Mesenchymal stem cell (in vitro differentiated cells and primary cell): ENCODE measurements around the gene BORCS5.
"Not testable (repeated sequence)": the region's sequence is repeated elsewhere in the genome, so short reads cannot be mapped to it uniquely, and the experiment has no call there.

ENCODE experiments used
- DNase-seq: peaks from one replicate; pipeline ENCODE4 v3.0.0-alpha.2; 2013
- H2AFZ ChIP-seq: one replicate; pipeline ENCODE4 v1.6.1; 2013; ENCODE audit warnings: low read depth, mild to moderate bottlenecking, control low read depth, inconsistent platforms, low read length, moderate library complexity
- H2AK5ac ChIP-seq: 2 replicates; pipeline ENCODE4 v1.6.1; 2013; ENCODE audit warnings: low read length, moderate library complexity, mild to moderate bottlenecking, inconsistent platforms; ENCODE audit not compliant: severe bottlenecking
- H2BK120ac ChIP-seq: one replicate; pipeline ENCODE4 v1.6.1; 2013; ENCODE audit warnings: low read depth, mild to moderate bottlenecking, inconsistent platforms, low read length, moderate library complexity
- H2BK12ac ChIP-seq, 2 experiments: one replicate each; pipeline ENCODE4 v1.6.1; 2013; ENCODE audit warnings: inconsistent platforms in 2 of 2, low read length in 2 of 2, mild to moderate bottlenecking in 2 of 2, moderate library complexity in 2 of 2, control low read depth in 1 of 2
- H2BK15ac ChIP-seq: one replicate; pipeline ENCODE4 v1.6.1; 2013; ENCODE audit warnings: mild to moderate bottlenecking, low read depth, inconsistent platforms; ENCODE audit not compliant: poor library complexity, severe bottlenecking
- H2BK5ac ChIP-seq: 2 replicates; pipeline ENCODE4 v1.6.1; 2013; ENCODE audit warnings: low read depth, mild to moderate bottlenecking, low read length, control low read depth, inconsistent platforms; ENCODE audit not compliant: poor library complexity, severe bottlenecking
- H3K14ac ChIP-seq, 2 experiments: one replicate each; pipeline ENCODE4 v1.6.1; 2013; ENCODE audit warnings: inconsistent platforms in 2 of 2, low read length in 2 of 2, control low read depth in 1 of 2, mild to moderate bottlenecking in 1 of 2, moderate library complexity in 1 of 2
- H3K18ac ChIP-seq, 2 experiments: one replicate each; pipeline ENCODE4 v1.6.1; 2013; ENCODE audit warnings: inconsistent platforms in 2 of 2, low read length in 2 of 2, control low read depth in 1 of 2, low read depth in 1 of 2, mild to moderate bottlenecking in 1 of 2
- H3K23ac ChIP-seq, 2 experiments: one replicate each; pipeline ENCODE4 v1.6.1; 2013; ENCODE audit warnings: inconsistent platforms in 2 of 2, low read length in 2 of 2, mild to moderate bottlenecking in 2 of 2, moderate library complexity in 2 of 2, control low read depth in 1 of 2
- H3K27ac ChIP-seq: 2 replicates; pipeline ENCODE4 v1.5.1; 2013; ENCODE audit warnings: mild to moderate bottlenecking, moderate library complexity, low read length, control low read depth, inconsistent platforms; ENCODE audit not compliant: poor library complexity, severe bottlenecking
- H3K27me3 ChIP-seq, 2 experiments: 2 replicates each; pipeline versions ENCODE4 v1.6.1 to v1.7.0; 2013; ENCODE audit warnings: low read length in 2 of 2, mild to moderate bottlenecking in 2 of 2, moderate library complexity in 2 of 2, control low read depth in 1 of 2, inconsistent platforms in 1 of 2; ENCODE audit not compliant: control insufficient read depth in 1 of 2, insufficient read depth in 1 of 2
- H3K36me3 ChIP-seq, 2 experiments: 2 replicates each; pipeline versions ENCODE4 v1.6.1 to v1.7.0; 2013; ENCODE audit warnings: low read length in 2 of 2, control low read depth in 1 of 2, inconsistent platforms in 1 of 2, low read depth in 1 of 2, mild to moderate bottlenecking in 1 of 2; ENCODE audit not compliant: insufficient read depth in 2 of 2, control insufficient read depth in 1 of 2
- H3K4ac ChIP-seq, 2 experiments: one replicate each; pipeline ENCODE4 v1.6.1; 2013; ENCODE audit warnings: inconsistent platforms in 2 of 2, low read length in 2 of 2, mild to moderate bottlenecking in 2 of 2, moderate library complexity in 2 of 2, control low read depth in 1 of 2, low read depth in 1 of 2
- H3K4me1 ChIP-seq: 2 replicates; pipeline ENCODE4 v1.6.1; 2013; ENCODE audit warnings: low read depth, low read length, control low read depth; ENCODE audit not compliant: control insufficient read depth, insufficient read depth
- H3K4me2 ChIP-seq: 2 replicates; pipeline ENCODE4 v1.6.1; 2013; ENCODE audit warnings: low read length, mild to moderate bottlenecking, inconsistent platforms; ENCODE audit not compliant: poor library complexity, severe bottlenecking
- H3K4me3 ChIP-seq, 2 experiments: 2 replicates each; pipeline versions ENCODE4 v1.5.1 to v1.7.0; 2013; ENCODE audit warnings: low read length in 2 of 2, mild to moderate bottlenecking in 2 of 2, control low read depth in 1 of 2, low read depth in 1 of 2; ENCODE audit not compliant: insufficient read depth in 1 of 2
- H3K79me1 ChIP-seq: replicated peaks from 2 replicates; pipeline ENCODE4 v1.6.1; 2013; ENCODE audit warnings: mild to moderate bottlenecking, control low read depth, low read length, inconsistent platforms; ENCODE audit not compliant: poor library complexity, severe bottlenecking
- H3K9ac ChIP-seq: 2 replicates; pipeline ENCODE4 v1.7.0; 2013; ENCODE audit warnings: mild to moderate bottlenecking, low read length, moderate library complexity
- H3K9me3 ChIP-seq: 2 replicates; pipeline ENCODE4 v1.7.0; 2013; ENCODE audit warnings: mild to moderate bottlenecking, low read length; ENCODE audit not compliant: control insufficient read depth
- H4K8ac ChIP-seq: one replicate; pipeline ENCODE4 v1.6.1; 2013; ENCODE audit warnings: inconsistent platforms, mild to moderate bottlenecking, low read length, moderate library complexity
- H4K91ac ChIP-seq: one replicate; pipeline ENCODE4 v1.6.1; 2013; ENCODE audit warnings: mild to moderate bottlenecking, low read length, inconsistent platforms
- WGBS: methylation state at CpG from one replicate; pipeline ENCODE4 v1.1.7; 2013; ENCODE audit warnings: mixed read lengths; 5-methylcytosine and 5-hydroxymethylcytosine counted together

BORCS5 gene

DNA sequence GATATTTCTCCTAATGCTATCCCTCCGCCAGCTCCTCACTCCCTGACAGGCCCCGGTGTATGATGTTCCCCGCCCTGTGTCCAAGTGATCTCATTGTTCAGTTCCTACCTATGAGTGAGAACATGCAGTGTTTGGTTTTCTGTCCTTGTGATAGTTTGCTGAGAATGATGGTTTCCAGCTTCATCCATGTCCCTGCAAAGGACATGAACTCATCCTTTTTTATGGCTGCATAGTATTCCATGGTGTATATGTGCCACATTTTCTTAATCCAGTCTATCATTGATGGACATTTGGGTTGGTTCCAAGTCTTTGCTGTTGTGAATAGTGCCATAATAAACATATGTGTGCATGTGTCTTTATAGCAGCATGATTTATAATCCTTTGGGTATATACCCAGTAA is 62.3 kb downstream of the BORCS5 start:
- H2BK12ac ChIP-seq, H3K9ac ChIP-seq, H4K91ac ChIP-seq, H3K4me2 ChIP-seq, H3K36me3 ChIP-seq, H2AFZ ChIP-seq, H3K23ac ChIP-seq, H2BK5ac ChIP-seq, H3K27me3 ChIP-seq, H3K18ac ChIP-seq, H3K27ac ChIP-seq, H3K79me1 ChIP-seq, H3K4ac ChIP-seq, H3K14ac ChIP-seq, H3K4me1 ChIP-seq, H3K4me3 ChIP-seq, H2AK5ac ChIP-seq, H2BK120ac ChIP-seq, H2BK15ac ChIP-seq, H4K8ac ChIP-seq, DNase-seq: not testable (repeated sequence)
- 100% methylated on average over 1 of the region's 3 CpGs for WGBS
- H3K9me3 ChIP-seq: peaks cover 20% of the 10 kb centered on the region

DNA sequence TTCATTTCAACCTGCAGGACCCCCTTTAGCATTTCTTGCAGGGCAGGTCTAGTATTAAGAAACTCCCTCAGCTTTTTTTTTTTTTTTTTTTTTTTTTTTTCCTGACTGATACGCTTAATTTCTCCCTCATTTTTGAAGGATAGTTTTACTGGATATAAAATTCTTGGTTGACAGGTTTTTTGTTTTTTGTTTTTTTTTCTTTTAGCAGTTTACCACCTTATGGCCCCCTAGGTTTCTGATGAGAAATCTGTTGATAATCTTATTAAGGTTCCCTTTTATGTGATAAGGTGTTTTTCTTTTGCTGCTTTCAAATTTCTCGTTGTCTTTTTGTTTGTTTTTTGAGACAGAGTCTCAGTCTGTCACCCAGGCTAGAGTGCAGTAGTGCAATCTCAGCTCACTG is 66.5 kb downstream of the BORCS5 start:
- Histone ChIP-seq H3K36me3 (no peaks in the 10 kb centered on the region), H2BK12ac (no peak overlapping the region), H3K18ac (no peak overlapping the region), H3K79me1 (peaks cover 2% of the 10 kb centered on the region), H2AFZ (no peak overlapping the region), H3K9ac (no peak overlapping the region), H2AK5ac (no peak overlapping the region), H3K4me1 (no peaks in the 10 kb centered on the region), H4K91ac (no peak overlapping the region), H2BK15ac (no peak overlapping the region), H2BK5ac (no peak overlapping the region), H3K27me3 (no peaks in the 10 kb centered on the region), H3K27ac (no peak overlapping the region), H3K4me2 (no peak overlapping the region), H2BK120ac (no peak overlapping the region), H3K23ac (no peak overlapping the region), H3K14ac (no peak overlapping the region), H4K8ac (no peak overlapping the region), H3K4me3 (no peak overlapping the region), H3K9me3 (peaks cover 35% of the 10 kb centered on the region), H3K4ac (no peak overlapping the region)
- DNase-seq: no peak
- 100% methylated on average over 1 of the region's 2 CpGs for WGBS

DNA sequence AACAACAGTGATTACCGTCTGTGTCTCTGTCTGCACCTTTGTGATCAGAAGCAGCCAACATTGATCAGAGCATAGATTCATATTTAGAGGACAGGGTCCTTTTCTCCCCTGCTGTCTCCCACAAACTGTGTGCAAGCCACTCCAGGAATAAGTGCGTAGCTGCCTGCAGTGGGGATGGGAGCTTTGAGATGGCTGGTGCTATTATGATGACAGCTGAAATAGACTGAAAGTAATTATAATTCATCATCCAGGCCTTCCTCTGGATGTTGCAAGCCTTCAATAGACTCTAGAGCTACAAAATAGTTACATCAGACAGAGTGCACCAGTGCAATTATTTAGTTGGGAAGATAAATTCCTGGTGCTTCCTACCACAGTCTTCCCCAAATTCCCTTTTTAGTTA is 68.1 kb downstream of the BORCS5 start:
- Histone ChIP-seq H2BK5ac (no peak overlapping the region), H3K36me3 (no peaks in the 10 kb centered on the region), H3K4me2 (no peak overlapping the region), H2BK120ac (no peak overlapping the region), H3K4ac (no peak overlapping the region), H3K27ac (no peak overlapping the region), H4K8ac (no peak overlapping the region), H4K91ac (no peak overlapping the region), H3K9ac (no peak overlapping the region), H3K9me3 (peaks cover 35% of the 10 kb centered on the region), H3K27me3 (no peaks in the 10 kb centered on the region), H3K14ac (no peak overlapping the region), H2BK15ac (no peak overlapping the region), H2AFZ (no peak overlapping the region), H3K4me3 (no peak overlapping the region), H3K79me1 (peaks cover 6% of the 10 kb centered on the region), H2AK5ac (no peak overlapping the region), H3K4me1 (peaks cover 4% of the 10 kb centered on the region), H3K23ac (no peak overlapping the region), H2BK12ac (no peak overlapping the region), H3K18ac (no peak overlapping the region)
- DNase-seq: no peak
- 100% methylated on average over 1 of the region's 2 CpGs for WGBS

DNA sequence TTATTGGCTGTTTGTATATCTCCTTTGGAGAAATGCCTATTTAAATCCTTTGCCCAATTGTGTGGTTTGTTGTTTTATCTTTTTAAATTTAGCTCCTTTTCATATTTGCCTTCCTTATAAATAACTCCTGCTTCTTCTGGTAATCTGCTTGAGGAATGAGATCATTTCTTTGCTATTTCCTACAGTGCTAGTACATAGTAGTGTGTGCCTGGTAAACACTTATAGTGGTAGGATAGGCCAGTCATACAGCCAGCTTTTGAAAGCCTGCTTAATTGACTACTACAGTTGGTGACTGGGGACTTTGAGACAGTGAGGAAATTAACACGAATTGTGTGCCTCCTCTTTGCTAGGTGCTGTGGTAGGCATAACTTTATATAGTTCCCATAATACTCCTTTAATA is 68.7 kb downstream of the BORCS5 start:
- no peaks in the 10 kb centered on the region for H3K36me3 ChIP-seq
- no peaks in the 10 kb centered on the region for H3K27me3 ChIP-seq
- H4K91ac ChIP-seq: no peak overlapping the region
- no peak overlapping the region for H3K4me2 ChIP-seq
- no peak overlapping the region for H3K23ac ChIP-seq
- H2BK15ac ChIP-seq: no peak overlapping the region
- H3K18ac ChIP-seq: no peak overlapping the region
- H2BK5ac ChIP-seq: no peak overlapping the region
- no peak overlapping the region for H3K9ac ChIP-seq
- H3K27ac ChIP-seq: no peak overlapping the region
- no peak overlapping the region for H2AK5ac ChIP-seq
- no peak overlapping the region for H3K14ac ChIP-seq
- H3K4me1 ChIP-seq: peaks cover 4% of the 10 kb centered on the region
- H2AFZ ChIP-seq: no peak overlapping the region
- peaks cover 6% of the 10 kb centered on the region for H3K79me1 ChIP-seq
- no peak overlapping the region for H2BK120ac ChIP-seq
- H4K8ac ChIP-seq: no peak overlapping the region
- no CpG with 5 or more reads among the region's 1 CpG for WGBS
- H3K9me3 ChIP-seq: peaks cover 35% of the 10 kb centered on the region
- no peak overlapping the region for H2BK12ac ChIP-seq
- no peak overlapping the region for H3K4ac ChIP-seq
- peak; percentile 56 for DNase-seq
- H3K4me3 ChIP-seq: no peak overlapping the region
